ENCODE data around the gene LIN52.

GRCh38 chr14:74240794-74241651 lies 156.3 kb downstream of the LIN52 start:
- TF ChIP-seq CTCF (IDR thresholded peaks at IDR 0.05) (no peak), POLR2A (IDR thresholded peaks at IDR 0.05) (no peak)
